Spleen (tissue), 11 donors: ENCODE data around the gene CHMP4A. TPM values are rescaled to one million over a fixed set of nuclear protein-coding genes. Genes with fewer than 3 reads are reported as not detected.

ENCODE experiments used
- DNase-seq: peaks from one replicate; pipeline ENCODE4 v3.0.0-alpha.2; 2020
- H3K27ac ChIP-seq, 8 donors: fragments of 200-600 bp; sonication (generic) in 7 of 8; 1 replicate in 4 of 8; 2 replicates in 4 of 8; pipeline versions ENCODE4 v1.5.0 to v1.8.0; 2016 to 2021; ENCODE audit warnings: inconsistent platforms in 4 of 8, mild to moderate bottlenecking in 4 of 8, moderate library complexity in 1 of 8
- H3K27me3 ChIP-seq, 7 donors: fragments of 200-600 bp; sonication (generic) in 6 of 7; replicated peaks in 1 of 7; 1 replicate in 4 of 7; 2 replicates in 3 of 7; pipeline versions ENCODE4 v1.5.0 to v1.8.0; 2016 to 2021; ENCODE audit warnings: inconsistent platforms in 3 of 7, mild to moderate bottlenecking in 1 of 7
- H3K36me3 ChIP-seq, 6 donors: fragments of 200-600 bp; sonication (generic) in 5 of 6; 1 replicate in 4 of 6; 2 replicates in 2 of 6; pipeline versions ENCODE4 v1.5.0 to v1.8.0; 2016 to 2021; ENCODE audit warnings: inconsistent platforms in 2 of 6
- H3K4me1 ChIP-seq, 6 donors: fragments of 200-600 bp; sonication (generic) in 5 of 6; 1 replicate in 3 of 6; 2 replicates in 3 of 6; pipeline versions ENCODE4 v1.5.0 to v1.8.0; 2016 to 2021; ENCODE audit warnings: inconsistent platforms in 3 of 6
- H3K4me3 ChIP-seq, 8 donors: fragments of 200-600 bp; sonication (generic) in 7 of 8; 1 replicate in 4 of 8; 2 replicates in 4 of 8; pipeline versions ENCODE4 v1.5.0 to v1.8.0; 2016 to 2021; ENCODE audit warnings: inconsistent platforms in 4 of 8, mild to moderate bottlenecking in 4 of 8, moderate library complexity in 2 of 8
- H3K9me3 ChIP-seq, 8 donors: fragments of 200-600 bp; sonication (generic) in 7 of 8; 1 replicate in 4 of 8; 2 replicates in 4 of 8; pipeline versions ENCODE4 v1.5.0 to v1.8.0; 2016 to 2021; ENCODE audit warnings: inconsistent platforms in 4 of 8
- CTCF ChIP-seq, 11 experiments: fragments of 200-600 bp in 7 of 11; fragments of 450-650 bp in 4 of 11; sonication (generic) in 4 of 11; IDR thresholded peaks in 8 of 11; conservative IDR thresholded peaks in 3 of 11; 1 replicate in 7 of 11; 2 replicates in 4 of 11; pipeline versions ENCODE4 v1.4.0 to v1.8.0; 2016 to 2021; ENCODE audit warnings: antibody characterized with exemption in 11 of 11, inconsistent platforms in 4 of 11, mild to moderate bottlenecking in 1 of 11
- POLR2A ChIP-seq, 3 donors: fragments of 450-650 bp; IDR thresholded peaks; one replicate each; pipeline ENCODE4 v1.5.1; 2017; ENCODE audit warnings: antibody characterized with exemption in 3 of 3, mild to moderate bottlenecking in 1 of 3
- POLR2AphosphoS5 ChIP-seq, 3 donors: sonication (generic); formaldehyde crosslinking; IDR thresholded peaks; one replicate each; pipeline ENCODE4 v1.5.1; 2017; ENCODE audit warnings: antibody characterized with exemption in 3 of 3
- WGBS, 5 donors: extraction: QIAGEN DNeasy Blood & Tissue Kit in 3 of 5; methylation state at CpG; one replicate each; pipeline versions ENCODE4 v1.1.5 to v1.1.7; 2013 to 2018; 5-methylcytosine and 5-hydroxymethylcytosine counted together
- intact Hi-C: fragments of 100-400 bp; cut with DNase I; formaldehyde crosslinking; loops from one replicate; pipeline ENCODE4 v1.15.0; 2023; ENCODE audit warnings: low total_unique reads
- polyA plus RNA-seq, 3 donors: library from polyadenylated mRNA; stranded (reverse); fragments of 200-250 nt; gene quantifications; one replicate each; pipeline ENCODE4 v1.2.1, GENCODE V29; 2013
- total RNA-seq, 7 donors: library from RNA; depleted of rRNA in 3 of 7; stranded (reverse); fragments of >200 nt in 3 of 7; fragmentation: NEBNext Ultra II Directional in 4 of 7; extraction: Animal tissue kit (Norgen Biotek cat#: 25700) in 4 of 7; gene quantifications; one replicate each; pipeline versions ENCODE4 v1.1.0 to v1.2.1, GENCODE V29; 2016 to 2021
- donor health status: healthy with polysubstance abuse.
- donor health status: DM: no; HTN: no; CAD: no; lungs with moderate emphysema.
- donor health status: DM: no; HTN: no; CAD: no.
- donor health status: Bipolar disorder and iron deficiency.
- donor health status: healthy.
- donor health status: DM: no; HTN: no; CAD: no.
- donor health status: DM: yes; HTN: yes; CAD: no.

Gene CHMP4A
- total and polyA plus RNA-seq, 10 donors: 53.3 to 149 (median 63.4) TPM

GRCh38 chr14:24213866-24214662, 776 bp upstream of the CHMP4A start:
- no peaks in the 10 kb centered on the region for H3K27me3 ChIP-seq
- peak overlapping the region in 5 of 8 donors; percentile 64 to 90 (median 72) for H3K4me3 ChIP-seq
- WGBS, 5 donors: 91 to 95% (median 93%) methylated on average over 7 of the region's 7 CpGs
- H3K9me3 ChIP-seq: no peaks in the 10 kb centered on the region
- DNase-seq: no peak
- H3K27ac ChIP-seq: peak overlapping the region; percentile 93 to 100 (median 98)
- peaks cover 24 to 68% (median 49%) of the 10 kb centered on the region in 6 donors for H3K4me1 ChIP-seq
- no peak for TF ChIP-seq CTCF (IDR thresholded peaks at IDR 0.05 in 8 of 11, conservative IDR thresholded peaks at IDR 0.05 in 3 of 11)
- peaks cover 0 to 57% (median 32%) of the 10 kb centered on the region in 6 donors for H3K36me3 ChIP-seq
- intact Hi-C loops: no loop called here

GRCh38 chr14:24211311-24211710, 2.0 kb downstream of the CHMP4A start:
- intact Hi-C loops: no loop called here

GRCh38 chr14:24207625-24208024, 5.7 kb downstream of the CHMP4A start:
- peak overlapping the region in 1 of 8 donors; percentile 40 for H3K27ac ChIP-seq
- H3K27me3 ChIP-seq: no peaks in the 10 kb centered on the region
- no peak for DNase-seq
- H3K4me1 ChIP-seq: peaks cover 6 to 56% (median 19%) of the 10 kb centered on the region in 6 donors
- TF ChIP-seq POLR2A (IDR thresholded peaks at IDR 0.05): no peak
- TF ChIP-seq POLR2AphosphoS5 (IDR thresholded peaks at IDR 0.05): no peak
- no peak for TF ChIP-seq CTCF (IDR thresholded peaks at IDR 0.05 in 8 of 11, conservative IDR thresholded peaks at IDR 0.05 in 3 of 11)
- no peaks in the 10 kb centered on the region for H3K9me3 ChIP-seq
- WGBS, 5 donors: 98 to 100% (median 100%) methylated on average over 2 of the region's 2 CpGs
- intact Hi-C loops: no loop called here
- H3K4me3 ChIP-seq: no peak overlapping the region
- H3K36me3 ChIP-seq: peaks cover 5 to 91% (median 58%) of the 10 kb centered on the region in 6 donors

More at GRCh38 chr14:24211311-24211710, 2.0 kb downstream of the CHMP4A start:
- no peak for TF ChIP-seq CTCF (IDR thresholded peaks at IDR 0.05 in 8 of 11, conservative IDR thresholded peaks at IDR 0.05 in 3 of 11)
- no peak for TF ChIP-seq POLR2A (IDR thresholded peaks at IDR 0.05)
- no peak for TF ChIP-seq POLR2AphosphoS5 (IDR thresholded peaks at IDR 0.05)
- Histone ChIP-seq H3K27ac (no peak overlapping the region), H3K4me1 (peaks cover 23 to 84% (median 48%) of the 10 kb centered on the region in 6 donors), H3K9me3 (no peaks in the 10 kb centered on the region), H3K4me3 (no peak overlapping the region), H3K36me3 (peaks cover 2 to 64% (median 50%) of the 10 kb centered on the region in 6 donors), H3K27me3 (no peaks in the 10 kb centered on the region)
- DNase-seq: no peak
- 92 to 96% (median 95%) methylated on average over 6 of the region's 6 CpGs for WGBS, 5 donors

GRCh38 chr14:24207104-24207551, 6.2 kb downstream of the CHMP4A start:
- Histone ChIP-seq H3K27ac (peak overlapping the region in 1 of 8 donors; percentile 40), H3K36me3 (peaks cover 5 to 96% (median 58%) of the 10 kb centered on the region in 6 donors), H3K4me1 (peaks cover 1 to 51% (median 14%) of the 10 kb centered on the region in 6 donors), H3K4me3 (no peak overlapping the region), H3K27me3 (no peaks in the 10 kb centered on the region), H3K9me3 (peaks cover 0 to 5% (median 0%) of the 10 kb centered on the region in 8 donors)
- no peak for TF ChIP-seq POLR2A (IDR thresholded peaks at IDR 0.05)
- no peak for TF ChIP-seq POLR2AphosphoS5 (IDR thresholded peaks at IDR 0.05)
- no peak for DNase-seq
- 62 to 88% (median 80%) methylated on average over 5 of the region's 5 CpGs for WGBS, 5 donors
- intact Hi-C loops: no loop called here
